Measurements from ENCODE around the gene CYP2W1.

The CYP2W1 gene

GRCh38 chr7:974820-975681 lies 7.9 kb upstream of the CYP2W1 start, which contains the start of gene COX19 (continued):
- TF ChIP-seq ZNF521 (tag by site-specific recombination; IDR thresholded peaks at IDR 0.05) (no peak), ZNF664 (tag by site-specific recombination; IDR thresholded peaks at IDR 0.05) (no peak), ZNF16 (tag by site-specific recombination; IDR thresholded peaks at IDR 0.05; ENCODE audit: low read depth) (no peak), SP7 (tag by site-specific recombination; IDR thresholded peaks at IDR 0.05) (no peak), ZNF26 (tag by site-specific recombination; IDR thresholded peaks at IDR 0.05) (no peak), ZNF639 (tag by site-specific recombination; IDR thresholded peaks at IDR 0.05) (no peak), ZNF214 (tag by site-specific recombination; IDR thresholded peaks at IDR 0.05; ENCODE audit: borderline replicate concordance) (no peak), HIC1 (tag by site-specific recombination; IDR thresholded peaks at IDR 0.05) (peak; percentile 82), OSR2 (tag by site-specific recombination; IDR thresholded peaks at IDR 0.05) (no peak), KLF1 (tag by site-specific recombination; IDR thresholded peaks at IDR 0.05) (peak; percentile 25; the same call in 1 of the 2 replicates), MZF1 (tag by site-specific recombination; IDR thresholded peaks at IDR 0.05; ENCODE audit: borderline replicate concordance) (no peak), ZNF48 (tag by site-specific recombination; IDR thresholded peaks at IDR 0.05) (no peak), ZNF398 (tag by site-specific recombination; IDR thresholded peaks at IDR 0.05) (no peak), ZBTB17 (tag by site-specific recombination; IDR thresholded peaks at IDR 0.05) (peak; percentile 94), ZNF423 (tag by site-specific recombination; IDR thresholded peaks at IDR 0.05) (no peak), ZNF146 (tag by site-specific recombination; IDR thresholded peaks at IDR 0.05) (no peak), ZNF223 (tag by site-specific recombination; IDR thresholded peaks at IDR 0.05) (no peak), ZNF677 (tag by site-specific recombination; IDR thresholded peaks at IDR 0.05) (no peak), KLF10 (tag by site-specific recombination; IDR thresholded peaks at IDR 0.05) (no peak), ZNF530 (tag by site-specific recombination; IDR thresholded peaks at IDR 0.05; ENCODE audit: low read depth) (no peak), ZNF311 (tag by site-specific recombination; IDR thresholded peaks at IDR 0.05; ENCODE audit: borderline replicate concordance) (no peak), PRDM2 (tag by site-specific recombination; IDR thresholded peaks at IDR 0.05; ENCODE audit: borderline replicate concordance) (no peak), ZNF292 (tag by site-specific recombination; IDR thresholded peaks at IDR 0.05; ENCODE audit: borderline replicate concordance, low read depth) (no peak), ZNF776 (tag by site-specific recombination; IDR thresholded peaks at IDR 0.05; ENCODE audit: borderline replicate concordance) (no peak)

Data from HEK293 (cell line).